Chondrocyte (in vitro differentiated cells): ENCODE measurements around the gene PITPNM3. TPM values are rescaled to one million over a fixed set of nuclear protein-coding genes. Genes with fewer than 3 reads are reported as not detected.
A peak's percentile ranks its signal among the peaks of the same experiment; 100 is the strongest.

Experiments used
- DNase-seq: peaks from one replicate; pipeline ENCODE4 v3.0.0; 2021; ENCODE audit warnings: mixed read lengths, low spot score
- H3K27ac Mint-ChIP-seq: one replicate; pipeline ENCODE4 v1.8.0; 2021; ENCODE audit warnings: mild to moderate bottlenecking, moderate library complexity, mixed read lengths; ENCODE audit not compliant: unreplicated experiment
- H3K27me3 Mint-ChIP-seq: 2 replicates; pipeline ENCODE4 v1.8.0; 2021; ENCODE audit warnings: low read depth, mixed read lengths
- H3K36me3 Mint-ChIP-seq: 2 replicates; pipeline ENCODE4 v1.8.0; 2021; ENCODE audit warnings: low read depth, mixed read lengths
- H3K4me1 Mint-ChIP-seq: 2 replicates; pipeline ENCODE4 v1.8.0; 2021; ENCODE audit warnings: low read depth, mild to moderate bottlenecking, mixed read lengths
- H3K4me3 Mint-ChIP-seq: one replicate; pipeline ENCODE4 v1.8.0; 2021; ENCODE audit warnings: mild to moderate bottlenecking, moderate library complexity, mixed read lengths; ENCODE audit not compliant: unreplicated experiment
- H3K9me3 Mint-ChIP-seq: 2 replicates; pipeline ENCODE4 v1.8.0; 2021; ENCODE audit warnings: low read depth, mixed read lengths
- long read RNA-seq: library from polyadenylated mRNA; stranded (forward); transcript quantifications from one replicate; pipeline ENCODE4 v2.0.0, GENCODE V29; 2021
- total RNA-seq: library from RNA; stranded (reverse); gene quantifications from 3 replicates; pipeline ENCODE4 v1.2.1, GENCODE V29; 2021
- TF ChIP-seq, protein P1 (sequence below): fragments of 200-600 bp; sonication (generic); IDR thresholded peaks from 2 replicates; pipeline ENCODE4 v1.5.0; 2021; ENCODE audit warnings: antibody characterized with exemption, mild to moderate bottlenecking, moderate library complexity

Gene PITPNM3
- 5.3 to 5.7 TPM (median 5.5 TPM) in 3 replicates for total RNA-seq
- long read RNA-seq, partial matches to known transcripts = 0 of 1 reads
- long read RNA-seq, other reads (novel, unspliced or antisense) = 1 of 1 reads

DNA sequence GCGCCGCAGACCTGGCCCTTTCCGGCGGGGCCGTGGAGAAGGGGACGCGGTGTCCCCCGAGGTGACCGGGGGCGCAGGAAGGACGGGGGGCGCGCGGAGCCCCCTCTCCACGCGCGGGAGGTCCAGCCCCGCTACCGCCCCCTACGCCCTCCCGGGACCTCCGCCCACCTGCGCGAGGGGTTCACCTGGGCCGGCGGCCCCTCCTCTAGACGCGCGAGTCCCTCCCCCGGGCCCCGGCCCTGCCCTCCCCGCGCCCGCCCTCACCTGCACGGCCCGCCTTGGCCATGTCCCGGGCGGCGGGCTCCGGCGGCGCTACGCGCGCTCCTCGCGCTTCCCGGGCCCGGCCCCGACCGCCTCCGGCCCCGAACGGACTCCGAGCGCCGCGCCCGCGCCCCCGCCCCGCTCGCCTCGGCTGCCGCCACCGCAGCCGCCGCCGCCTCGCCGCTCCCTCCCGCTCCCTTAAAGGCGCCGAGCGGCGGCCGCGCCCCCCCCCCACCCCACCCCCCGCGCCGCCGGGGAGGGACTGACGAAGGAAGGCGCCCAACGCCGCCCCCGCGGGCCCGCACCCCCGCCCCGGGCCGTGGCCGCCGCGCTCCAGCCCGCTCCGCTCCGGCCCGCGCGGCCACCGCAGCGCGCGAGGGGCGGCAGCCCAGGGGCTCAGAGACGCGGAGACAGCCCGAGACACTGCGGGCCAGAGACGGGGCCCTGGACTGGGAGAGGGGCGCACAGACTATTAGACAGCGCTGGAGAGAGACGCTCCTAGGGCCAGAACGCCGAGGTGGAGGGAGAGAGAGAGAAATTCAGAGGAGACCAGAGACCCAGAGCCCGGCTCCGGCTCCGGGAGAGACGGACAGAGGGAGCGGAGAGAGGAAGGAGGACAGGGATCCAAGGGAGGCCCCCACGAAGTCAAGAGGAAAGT, at the start of gene PITPNM3:
TSS of gene PITPNM3 (minus strand) at position 435 of the 919 bp plus-strand sequence. CDS start at position 286, 149 bp downstream.
- H3K4me3 Mint-ChIP-seq = peak within 1 kb of the TSS; percentile 77
- H3K27ac Mint-ChIP-seq = no peak within 1 kb of the TSS
- no peaks in the 10 kb centered on the region for H3K36me3 Mint-ChIP-seq
- peaks cover 9% of the 10 kb centered on the region for H3K27me3 Mint-ChIP-seq
- no peaks in the 10 kb centered on the region for H3K9me3 Mint-ChIP-seq
- DNase-seq = no peak
- H3K4me1 Mint-ChIP-seq = peaks cover 19% of the 10 kb centered on the region
- TF ChIP-seq, protein P1, sequence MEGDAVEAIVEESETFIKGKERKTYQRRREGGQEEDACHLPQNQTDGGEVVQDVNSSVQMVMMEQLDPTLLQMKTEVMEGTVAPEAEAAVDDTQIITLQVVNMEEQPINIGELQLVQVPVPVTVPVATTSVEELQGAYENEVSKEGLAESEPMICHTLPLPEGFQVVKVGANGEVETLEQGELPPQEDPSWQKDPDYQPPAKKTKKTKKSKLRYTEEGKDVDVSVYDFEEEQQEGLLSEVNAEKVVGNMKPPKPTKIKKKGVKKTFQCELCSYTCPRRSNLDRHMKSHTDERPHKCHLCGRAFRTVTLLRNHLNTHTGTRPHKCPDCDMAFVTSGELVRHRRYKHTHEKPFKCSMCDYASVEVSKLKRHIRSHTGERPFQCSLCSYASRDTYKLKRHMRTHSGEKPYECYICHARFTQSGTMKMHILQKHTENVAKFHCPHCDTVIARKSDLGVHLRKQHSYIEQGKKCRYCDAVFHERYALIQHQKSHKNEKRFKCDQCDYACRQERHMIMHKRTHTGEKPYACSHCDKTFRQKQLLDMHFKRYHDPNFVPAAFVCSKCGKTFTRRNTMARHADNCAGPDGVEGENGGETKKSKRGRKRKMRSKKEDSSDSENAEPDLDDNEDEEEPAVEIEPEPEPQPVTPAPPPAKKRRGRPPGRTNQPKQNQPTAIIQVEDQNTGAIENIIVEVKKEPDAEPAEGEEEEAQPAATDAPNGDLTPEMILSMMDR = no peak

DNA sequence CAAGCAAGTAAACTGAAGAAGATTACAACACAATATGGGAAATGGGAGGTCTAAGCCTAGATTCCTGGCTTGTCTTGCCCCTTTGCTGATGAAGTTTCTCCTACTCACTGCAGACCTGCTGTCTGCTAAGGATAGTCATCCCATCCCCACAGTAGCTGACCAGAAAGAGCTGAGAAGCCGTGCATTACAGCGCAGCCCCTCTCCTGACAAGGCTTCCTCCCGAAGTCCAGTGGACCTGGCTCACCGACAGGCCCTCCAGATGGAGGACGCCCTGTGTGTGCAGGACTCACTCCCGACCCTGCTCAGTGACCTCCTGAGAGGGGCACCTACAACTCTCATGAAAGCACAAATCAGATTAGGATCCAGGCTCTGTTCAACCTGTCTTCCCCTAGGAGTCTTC, 48.8 kb upstream of the PITPNM3 start:
- Mint-ChIP-seq H3K36me3 (peaks cover 43% of the 10 kb centered on the region), H3K9me3 (no peaks in the 10 kb centered on the region), H3K4me3 (no peak overlapping the region), H3K27ac (peak overlapping the region; percentile 38), H3K27me3 (no peaks in the 10 kb centered on the region), H3K4me1 (peaks cover 21% of the 10 kb centered on the region)
- TF ChIP-seq, protein P1 = no peak
- no peak for DNase-seq

DNA sequence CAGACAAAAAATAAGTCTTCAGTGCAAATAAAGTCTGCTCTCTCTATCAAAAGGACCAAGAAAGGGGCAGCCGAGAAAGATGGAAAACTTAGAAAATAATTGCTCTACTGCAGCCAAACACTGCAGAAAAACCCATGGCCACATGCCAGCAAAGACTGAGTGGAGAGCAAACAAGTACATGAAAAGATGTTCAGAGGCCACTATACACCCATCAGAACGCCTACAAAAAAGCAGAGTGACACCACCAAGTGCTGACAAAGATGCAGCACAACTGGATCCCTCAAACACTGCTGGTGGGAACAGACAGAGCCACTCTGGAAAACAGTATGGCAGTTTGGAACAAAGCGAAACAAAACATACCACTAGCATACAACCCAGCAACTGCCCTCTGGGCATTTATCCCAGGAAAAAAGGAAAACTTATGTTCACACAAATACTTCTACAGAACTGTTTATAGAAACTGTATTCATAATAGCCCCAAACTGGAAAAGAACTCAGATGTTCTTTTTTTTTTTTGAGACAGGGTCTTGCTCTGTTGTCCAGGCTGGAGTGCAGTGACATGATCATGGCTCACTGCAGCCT, 47.5 kb upstream of the PITPNM3 start:
- Mint-ChIP-seq H3K4me1 (peaks cover 30% of the 10 kb centered on the region), H3K9me3 (no peaks in the 10 kb centered on the region), H3K4me3 (no peak overlapping the region), H3K27ac (peak overlapping the region; percentile 4), H3K27me3 (no peaks in the 10 kb centered on the region), H3K36me3 (peaks cover 35% of the 10 kb centered on the region)
- TF ChIP-seq, protein P1 = no peak
- DNase-seq = no peak

DNA sequence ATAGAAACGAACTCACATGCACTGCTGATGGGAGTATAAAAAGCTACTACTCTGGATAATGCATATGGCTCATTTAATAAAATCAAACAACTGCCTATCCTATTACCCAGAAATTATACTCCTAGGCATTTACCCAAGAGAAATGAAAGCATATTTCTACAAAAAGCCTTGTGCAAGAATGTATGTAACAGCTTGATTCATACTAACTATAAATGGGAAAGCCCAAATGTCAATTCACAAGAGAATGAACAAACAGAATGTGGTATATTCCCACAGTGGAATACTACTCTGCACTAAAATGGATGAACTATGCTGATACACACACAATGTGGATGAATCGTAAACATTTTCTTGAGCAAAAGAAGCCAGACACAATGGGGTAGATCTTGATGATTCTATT, 45.8 kb upstream of the PITPNM3 start:
- Mint-ChIP-seq H3K4me1 (peaks cover 30% of the 10 kb centered on the region), H3K4me3 (no peak overlapping the region), H3K9me3 (no peaks in the 10 kb centered on the region), H3K27ac (no peak overlapping the region), H3K27me3 (no peaks in the 10 kb centered on the region), H3K36me3 (peaks cover 28% of the 10 kb centered on the region)
- TF ChIP-seq, protein P1 = no peak
- no peak for DNase-seq

DNA sequence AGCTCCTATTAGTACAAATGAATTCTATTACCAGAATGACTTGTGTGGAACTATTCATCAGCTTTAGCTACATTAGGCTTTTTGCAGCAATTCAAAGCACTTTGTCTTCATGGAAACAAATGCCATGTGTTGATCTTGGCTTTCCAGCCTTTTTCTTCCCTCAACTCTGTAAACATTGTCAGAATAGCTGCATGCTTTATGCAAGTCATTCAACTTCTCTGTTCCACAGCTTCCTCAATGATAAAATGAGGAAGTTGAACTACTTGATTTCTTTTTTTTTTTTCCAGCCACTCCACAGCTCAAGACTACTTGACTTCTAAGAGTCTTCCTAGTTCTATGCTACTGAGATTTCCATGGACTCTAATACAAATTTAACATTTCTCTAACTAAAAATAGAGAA, 43.0 kb upstream of the PITPNM3 start:
- Mint-ChIP-seq H3K36me3 (peaks cover 22% of the 10 kb centered on the region), H3K4me3 (no peak overlapping the region), H3K27me3 (no peaks in the 10 kb centered on the region), H3K9me3 (no peaks in the 10 kb centered on the region), H3K27ac (peak overlapping the region; percentile 63), H3K4me1 (peaks cover 28% of the 10 kb centered on the region)
- TF ChIP-seq, protein P1 = no peak
- DNase-seq = no peak
